Measurements from ENCODE around the gene ADRA2C. TPM values are rescaled to one million over a fixed set of nuclear protein-coding genes. Genes with fewer than 3 reads are reported as not detected.

Gene ADRA2C
- total RNA-seq, 2 experiments from 2014 or later: not detected

GRCh38 chr4:3780347-3781171 lies 14.4 kb downstream of the ADRA2C start:
- ChIA-PET CTCF (no interaction called here), POLR2A (no interaction called here)
- no peak overlapping the region for H3K27ac Mint-ChIP-seq
- H3K9me3 Mint-ChIP-seq: no peaks in the 10 kb centered on the region
- H3K4me3 Mint-ChIP-seq: no peak overlapping the region
- DNase-seq: no peak
- H3K4me1 Mint-ChIP-seq: no peaks in the 10 kb centered on the region
- no peaks in the 10 kb centered on the region for H3K27me3 Mint-ChIP-seq
- no peaks in the 10 kb centered on the region for H3K36me3 Mint-ChIP-seq (ENCODE audit: low read depth)

GRCh38 chr4:3781193-3781886 lies 15.2 kb downstream of the ADRA2C start:
- Mint-ChIP-seq H3K36me3 (ENCODE audit: low read depth) (no peaks in the 10 kb centered on the region), H3K4me3 (no peak overlapping the region), H3K4me1 (no peaks in the 10 kb centered on the region), H3K9me3 (no peaks in the 10 kb centered on the region), H3K27me3 (no peaks in the 10 kb centered on the region), H3K27ac (no peak overlapping the region)
- ChIA-PET POLR2A (no interaction called here), CTCF (no interaction called here)
- no peak for DNase-seq

- no peak overlapping the region for H3K4me3 Mint-ChIP-seq
- H3K4me1 Mint-ChIP-seq: no peaks in the 10 kb centered on the region
- no peak overlapping the region for H3K27ac Mint-ChIP-seq
Observed at GRCh38 chr4:3781997-3782930, 16.1 kb downstream of the ADRA2C start.

GRCh38 chr4:3783693-3784306 lies 17.6 kb downstream of the ADRA2C start:
- H3K36me3 Mint-ChIP-seq (ENCODE audit: low read depth): no peaks in the 10 kb centered on the region
- CTCF ChIA-PET: no interaction called here
- no peak for DNase-seq
- no peaks in the 10 kb centered on the region for H3K27me3 Mint-ChIP-seq
- no peak overlapping the region for H3K4me3 Mint-ChIP-seq
- no peaks in the 10 kb centered on the region for H3K4me1 Mint-ChIP-seq
- H3K27ac Mint-ChIP-seq: no peak overlapping the region
- H3K9me3 Mint-ChIP-seq: no peaks in the 10 kb centered on the region
- POLR2A ChIA-PET: no interaction called here

More at GRCh38 chr4:3781997-3782930, 16.1 kb downstream of the ADRA2C start:
- H3K36me3 Mint-ChIP-seq (ENCODE audit: low read depth): no peaks in the 10 kb centered on the region
- no peaks in the 10 kb centered on the region for H3K27me3 Mint-ChIP-seq
- no peak for DNase-seq
- no peaks in the 10 kb centered on the region for H3K9me3 Mint-ChIP-seq
- ChIA-PET POLR2A (no interaction called here), CTCF (no interaction called here)

GRCh38 chr4:3784454-3785291 lies 18.5 kb downstream of the ADRA2C start:
- POLR2A ChIA-PET: no interaction called here
- no peaks in the 10 kb centered on the region for H3K4me1 Mint-ChIP-seq
- no peaks in the 10 kb centered on the region for H3K27me3 Mint-ChIP-seq
- CTCF ChIA-PET: no interaction called here
- H3K27ac Mint-ChIP-seq: no peak overlapping the region
- no peak for DNase-seq
- H3K9me3 Mint-ChIP-seq: no peaks in the 10 kb centered on the region
- no peak overlapping the region for H3K4me3 Mint-ChIP-seq
- no peaks in the 10 kb centered on the region for H3K36me3 Mint-ChIP-seq (ENCODE audit: low read depth)

DNA sequence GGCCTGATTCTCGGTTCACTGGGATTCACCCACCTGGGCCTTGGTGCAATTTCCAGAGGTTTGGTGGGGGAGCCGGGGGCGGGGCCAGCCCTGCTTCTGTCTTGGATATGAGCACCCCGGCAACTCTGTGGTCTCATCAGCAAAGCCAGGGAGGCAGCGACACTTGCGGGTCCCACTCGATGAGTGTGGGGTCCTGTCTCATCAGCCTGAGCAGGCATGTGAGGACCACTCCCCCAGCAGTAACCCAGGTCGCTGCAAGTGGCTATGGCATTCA lies 19.0 kb downstream of the ADRA2C start:
- no peaks in the 10 kb centered on the region for H3K36me3 Mint-ChIP-seq (ENCODE audit: low read depth)
- H3K9me3 Mint-ChIP-seq: no peaks in the 10 kb centered on the region
- H3K4me3 Mint-ChIP-seq: no peak overlapping the region
- no peaks in the 10 kb centered on the region for H3K27me3 Mint-ChIP-seq
- H3K27ac Mint-ChIP-seq: no peak overlapping the region
- POLR2A ChIA-PET: no interaction called here
- CTCF ChIA-PET: no interaction called here
- DNase-seq: no peak
- no peaks in the 10 kb centered on the region for H3K4me1 Mint-ChIP-seq

- Mint-ChIP-seq H3K27me3 (no peaks in the 10 kb centered on the region), H3K27ac (no peak overlapping the region), H3K9me3 (no peaks in the 10 kb centered on the region), H3K4me1 (no peaks in the 10 kb centered on the region), H3K4me3 (no peak overlapping the region), H3K36me3 (ENCODE audit: low read depth) (no peaks in the 10 kb centered on the region)
- POLR2A ChIA-PET: no interaction called here
- no peak for DNase-seq
- CTCF ChIA-PET: interaction anchor here (1.6 kb wide), 1 partner anchor 15 kb away, joined by 4 read pairs; no protein-coding TSS in a partner anchor
Observed at GRCh38 chr4:3786196-3786869, 20.1 kb downstream of the ADRA2C start.

GRCh38 chr4:3787489-3788365 lies 21.5 kb downstream of the ADRA2C start:
- Mint-ChIP-seq H3K4me1 (no peaks in the 10 kb centered on the region), H3K9me3 (no peaks in the 10 kb centered on the region), H3K27ac (no peak overlapping the region), H3K4me3 (no peak overlapping the region), H3K36me3 (ENCODE audit: low read depth) (no peaks in the 10 kb centered on the region), H3K27me3 (no peaks in the 10 kb centered on the region)
- no peak for DNase-seq
- CTCF ChIA-PET: interaction anchor here (1.6 kb wide), 1 partner anchor 13 kb away, joined by 4 read pairs; no protein-coding TSS in a partner anchor
- POLR2A ChIA-PET: no interaction called here

DNA sequence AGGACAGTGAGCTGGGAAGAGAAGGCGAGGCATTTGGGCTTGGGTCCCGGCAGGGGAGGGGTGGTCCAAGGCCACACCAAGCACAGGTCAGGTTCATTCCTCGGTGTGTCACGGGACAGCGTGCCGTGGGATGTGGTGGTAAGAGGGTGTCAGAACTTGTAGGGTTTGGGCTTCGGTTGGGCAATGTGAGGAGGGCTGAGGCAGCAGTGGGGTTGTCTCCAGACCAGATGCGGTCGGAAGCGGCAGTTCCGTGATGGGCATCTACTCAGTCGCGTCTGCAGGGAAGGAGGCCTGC lies 22.1 kb downstream of the ADRA2C start:
- no peak for DNase-seq
- Mint-ChIP-seq H3K4me3 (no peak overlapping the region), H3K27me3 (no peaks in the 10 kb centered on the region), H3K4me1 (no peaks in the 10 kb centered on the region), H3K9me3 (no peaks in the 10 kb centered on the region), H3K27ac (no peak overlapping the region), H3K36me3 (ENCODE audit: low read depth) (no peaks in the 10 kb centered on the region)
- CTCF ChIA-PET: no interaction called here
- POLR2A ChIA-PET: no interaction called here

DNA sequence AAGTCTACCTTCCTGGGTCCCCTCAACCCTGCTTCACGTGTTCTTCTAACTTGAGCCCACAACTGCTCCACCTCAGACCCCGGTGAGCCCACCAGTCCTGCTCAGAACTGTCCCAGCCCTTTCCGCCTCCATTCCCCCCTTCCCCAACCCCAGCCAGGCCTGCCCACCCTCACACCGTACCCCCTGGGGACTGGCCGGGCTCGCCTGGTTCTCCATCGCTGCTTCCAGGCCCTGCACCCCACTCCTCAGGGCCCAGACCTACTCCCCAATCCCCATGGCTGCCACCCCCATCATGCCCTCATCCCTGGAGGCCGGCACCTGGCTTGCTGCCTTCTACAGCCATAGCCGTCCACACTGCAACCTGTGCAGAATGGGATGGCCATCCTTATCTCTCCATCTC lies 23.4 kb downstream of the ADRA2C start:
- H3K4me1 Mint-ChIP-seq: no peaks in the 10 kb centered on the region
- no peak overlapping the region for H3K27ac Mint-ChIP-seq
- H3K27me3 Mint-ChIP-seq: no peaks in the 10 kb centered on the region
- no peak for DNase-seq
- H3K9me3 Mint-ChIP-seq: no peaks in the 10 kb centered on the region
- ChIA-PET CTCF (no interaction called here), POLR2A (no interaction called here)
- H3K4me3 Mint-ChIP-seq: no peak overlapping the region
- H3K36me3 Mint-ChIP-seq (ENCODE audit: low read depth): no peaks in the 10 kb centered on the region

- Mint-ChIP-seq H3K9me3 (peaks cover under 1% of the 10 kb centered on the region), H3K4me3 (no peak overlapping the region), H3K27ac (no peak overlapping the region), H3K27me3 (no peaks in the 10 kb centered on the region), H3K36me3 (ENCODE audit: low read depth) (no peaks in the 10 kb centered on the region), H3K4me1 (no peaks in the 10 kb centered on the region)
- no peak for DNase-seq
- ChIA-PET CTCF (no interaction called here), POLR2A (interaction anchor here (0.6 kb wide), 1 partner anchor 9 kb away, joined by 3 read pairs; no protein-coding TSS in a partner anchor)
Observed at GRCh38 chr4:3790006-3790561, 23.9 kb downstream of the ADRA2C start.

Data from activated CD4-positive, alpha-beta T cell treated with anti-CD3 and anti-CD28 coated beads, Interleukin-2, amount 10 ng/mL, durations not matched to agents 7 days and 5 days (primary cell).